HL-60 (cell line): ENCODE results near the gene CD209.

Source experiments
- DNase-seq, 2 experiments: peaks; one replicate each; pipeline ENCODE4 v3.0.0-alpha.2; 2010 to 2020; ENCODE audit warnings: low read depth in 1 of 2, low spot score in 1 of 2
- H3K27ac ChIP-seq: fragments of 250-450 bp; sonication (Bioruptor Pico); replicated peaks from 2 replicates; pipeline ENCODE4 v1.5.1; 2020; ENCODE audit warnings: mild to moderate bottlenecking, moderate library complexity
- H3K27me3 ChIP-seq: fragments of 250-450 bp; sonication (Bioruptor Pico); 2 replicates; pipeline ENCODE4 v1.5.1; 2021; ENCODE audit warnings: mild to moderate bottlenecking, moderate library complexity; ENCODE audit not compliant: insufficient read depth, poor library complexity, severe bottlenecking
- H3K4me3 ChIP-seq: replicated peaks from 2 replicates; pipeline ENCODE4 v1.5.1; 2011; ENCODE audit warnings: mild to moderate bottlenecking, control low read depth, low read length; ENCODE audit not compliant: insufficient read depth
- GABPA ChIP-seq: IDR thresholded peaks from 2 replicates; pipeline ENCODE4 v1.6.1; 2012; ENCODE audit warnings: low read depth
- POLR2AphosphoS5 ChIP-seq: IDR thresholded peaks from 2 replicates; pipeline ENCODE4 v1.6.1; 2012; ENCODE audit warnings: low read depth
- SPI1 ChIP-seq: IDR thresholded peaks from 2 replicates; pipeline ENCODE4 v1.6.1; 2012; ENCODE audit warnings: low read depth, mild to moderate bottlenecking, borderline replicate concordance
- TF ChIP-seq, protein P1 (sequence below): IDR thresholded peaks from 2 replicates; pipeline ENCODE4 v1.6.1; 2012; ENCODE audit warnings: low read depth; ENCODE audit not compliant: insufficient replicate concordance
- TF ChIP-seq, protein P2 (sequence below): IDR thresholded peaks from one replicate; pipeline ENCODE4 v1.5.1; 2011; ENCODE audit warnings: low read length, control low read depth, inconsistent platforms; ENCODE audit not compliant: insufficient read depth

The CD209 gene

DNA sequence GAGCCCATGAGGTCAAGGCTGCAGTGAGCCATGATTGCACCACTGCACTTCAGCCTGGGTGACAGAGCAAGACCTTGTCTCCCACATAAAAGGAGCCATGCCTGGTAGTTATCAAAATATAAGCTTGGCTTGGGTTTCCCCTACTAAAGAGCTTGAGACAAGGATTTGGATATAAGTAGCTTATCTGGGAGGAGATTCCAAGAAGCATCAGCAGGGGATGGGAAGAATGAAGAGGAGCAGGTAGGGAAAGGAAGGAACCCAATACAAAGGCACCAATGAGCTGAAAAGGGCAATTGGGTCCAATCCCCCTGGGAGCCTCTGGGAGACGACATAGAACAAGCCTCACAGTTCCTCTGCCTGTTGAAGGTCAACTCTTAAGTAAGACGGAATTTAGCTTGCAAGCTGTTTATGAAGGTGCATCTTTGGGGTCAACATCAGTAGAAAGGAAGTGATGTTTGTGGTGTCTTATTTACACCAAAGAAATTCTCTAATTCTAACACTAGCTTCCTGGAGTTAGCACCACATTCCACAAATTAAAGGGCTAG, 8.1 kb downstream of the CD209 start:
- no peak overlapping the region for H3K27ac ChIP-seq
- H3K27me3 ChIP-seq, result no peaks in the 10 kb centered on the region
- TF ChIP-seq, protein P1, sequence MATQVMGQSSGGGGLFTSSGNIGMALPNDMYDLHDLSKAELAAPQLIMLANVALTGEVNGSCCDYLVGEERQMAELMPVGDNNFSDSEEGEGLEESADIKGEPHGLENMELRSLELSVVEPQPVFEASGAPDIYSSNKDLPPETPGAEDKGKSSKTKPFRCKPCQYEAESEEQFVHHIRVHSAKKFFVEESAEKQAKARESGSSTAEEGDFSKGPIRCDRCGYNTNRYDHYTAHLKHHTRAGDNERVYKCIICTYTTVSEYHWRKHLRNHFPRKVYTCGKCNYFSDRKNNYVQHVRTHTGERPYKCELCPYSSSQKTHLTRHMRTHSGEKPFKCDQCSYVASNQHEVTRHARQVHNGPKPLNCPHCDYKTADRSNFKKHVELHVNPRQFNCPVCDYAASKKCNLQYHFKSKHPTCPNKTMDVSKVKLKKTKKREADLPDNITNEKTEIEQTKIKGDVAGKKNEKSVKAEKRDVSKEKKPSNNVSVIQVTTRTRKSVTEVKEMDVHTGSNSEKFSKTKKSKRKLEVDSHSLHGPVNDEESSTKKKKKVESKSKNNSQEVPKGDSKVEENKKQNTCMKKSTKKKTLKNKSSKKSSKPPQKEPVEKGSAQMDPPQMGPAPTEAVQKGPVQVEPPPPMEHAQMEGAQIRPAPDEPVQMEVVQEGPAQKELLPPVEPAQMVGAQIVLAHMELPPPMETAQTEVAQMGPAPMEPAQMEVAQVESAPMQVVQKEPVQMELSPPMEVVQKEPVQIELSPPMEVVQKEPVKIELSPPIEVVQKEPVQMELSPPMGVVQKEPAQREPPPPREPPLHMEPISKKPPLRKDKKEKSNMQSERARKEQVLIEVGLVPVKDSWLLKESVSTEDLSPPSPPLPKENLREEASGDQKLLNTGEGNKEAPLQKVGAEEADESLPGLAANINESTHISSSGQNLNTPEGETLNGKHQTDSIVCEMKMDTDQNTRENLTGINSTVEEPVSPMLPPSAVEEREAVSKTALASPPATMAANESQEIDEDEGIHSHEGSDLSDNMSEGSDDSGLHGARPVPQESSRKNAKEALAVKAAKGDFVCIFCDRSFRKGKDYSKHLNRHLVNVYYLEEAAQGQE, result no peak
- TF ChIP-seq, protein P2, sequence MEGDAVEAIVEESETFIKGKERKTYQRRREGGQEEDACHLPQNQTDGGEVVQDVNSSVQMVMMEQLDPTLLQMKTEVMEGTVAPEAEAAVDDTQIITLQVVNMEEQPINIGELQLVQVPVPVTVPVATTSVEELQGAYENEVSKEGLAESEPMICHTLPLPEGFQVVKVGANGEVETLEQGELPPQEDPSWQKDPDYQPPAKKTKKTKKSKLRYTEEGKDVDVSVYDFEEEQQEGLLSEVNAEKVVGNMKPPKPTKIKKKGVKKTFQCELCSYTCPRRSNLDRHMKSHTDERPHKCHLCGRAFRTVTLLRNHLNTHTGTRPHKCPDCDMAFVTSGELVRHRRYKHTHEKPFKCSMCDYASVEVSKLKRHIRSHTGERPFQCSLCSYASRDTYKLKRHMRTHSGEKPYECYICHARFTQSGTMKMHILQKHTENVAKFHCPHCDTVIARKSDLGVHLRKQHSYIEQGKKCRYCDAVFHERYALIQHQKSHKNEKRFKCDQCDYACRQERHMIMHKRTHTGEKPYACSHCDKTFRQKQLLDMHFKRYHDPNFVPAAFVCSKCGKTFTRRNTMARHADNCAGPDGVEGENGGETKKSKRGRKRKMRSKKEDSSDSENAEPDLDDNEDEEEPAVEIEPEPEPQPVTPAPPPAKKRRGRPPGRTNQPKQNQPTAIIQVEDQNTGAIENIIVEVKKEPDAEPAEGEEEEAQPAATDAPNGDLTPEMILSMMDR, result no peak
- TF ChIP-seq POLR2AphosphoS5 (no peak), SPI1 (no peak), GABPA (no peak)
- no peak overlapping the region for H3K4me3 ChIP-seq
- DNase-seq, result no peak

DNA sequence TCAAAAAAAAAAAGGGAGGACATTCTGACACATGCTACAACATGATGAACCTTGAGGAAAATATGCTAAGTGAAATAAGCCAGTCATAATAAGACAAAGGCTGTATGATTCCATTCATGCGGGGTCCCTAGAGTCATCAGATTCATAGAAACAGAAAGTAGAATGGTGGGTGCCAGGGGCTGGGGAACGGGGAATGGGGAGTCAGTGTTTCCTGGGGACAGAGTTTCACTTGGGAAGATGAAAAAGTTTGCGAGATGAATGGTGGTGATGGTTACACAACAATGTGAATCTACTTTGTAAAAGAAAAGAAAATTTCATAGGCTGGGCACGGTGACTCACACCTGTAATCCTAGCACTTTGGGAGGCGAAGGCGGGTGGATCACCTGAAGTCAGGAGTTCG, 9.3 kb downstream of the CD209 start:
- no peak for TF ChIP-seq GABPA
- no peak for TF ChIP-seq SPI1
- TF ChIP-seq POLR2AphosphoS5, result no peak
- TF ChIP-seq, protein P2, result no peak
- TF ChIP-seq, protein P1, result no peak
- Histone ChIP-seq H3K27ac (no peak overlapping the region), H3K4me3 (no peak overlapping the region), H3K27me3 (no peaks in the 10 kb centered on the region)
- DNase-seq, result no peak

DNA sequence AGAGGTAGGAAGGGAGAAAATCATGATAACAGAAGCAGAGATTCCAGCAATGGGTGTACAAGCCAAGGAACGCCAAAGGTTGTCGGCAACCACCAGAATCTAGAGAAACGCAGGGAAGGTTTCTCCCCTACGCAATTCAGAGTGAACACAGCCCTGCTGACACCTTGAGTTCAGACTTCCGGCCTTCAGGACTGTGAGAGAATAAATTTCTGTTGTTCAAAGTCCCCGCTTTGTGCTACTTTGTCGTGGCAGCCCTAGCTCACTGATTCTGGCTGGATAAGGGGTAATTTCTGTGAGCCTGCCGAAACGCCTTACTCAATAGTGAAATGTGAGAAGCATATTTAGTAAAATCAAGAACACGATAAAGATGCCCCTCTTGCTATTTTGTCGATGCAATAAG, 10.1 kb downstream of the CD209 start:
- DNase-seq, result no peak
- no peak for TF ChIP-seq SPI1
- TF ChIP-seq, protein P2, result no peak
- TF ChIP-seq POLR2AphosphoS5, result no peak
- TF ChIP-seq, protein P1, result no peak
- TF ChIP-seq GABPA, result no peak
- H3K27me3 ChIP-seq, result no peaks in the 10 kb centered on the region
- H3K27ac ChIP-seq, result no peak overlapping the region
- H3K4me3 ChIP-seq, result no peak overlapping the region
